Peyer's patch (tissue), 4 donors: ENCODE measurements around the gene DIO1. TPM values are rescaled to one million over a fixed set of nuclear protein-coding genes. Genes with fewer than 3 reads are reported as not detected.

Source experiments
- DNase-seq, 3 donors: peaks; one replicate each; pipeline ENCODE4 v3.0.0-alpha.2; 2017 to 2019
- H3K27ac ChIP-seq, 4 donors: fragments of 200-600 bp; sonication (generic); one replicate each; pipeline ENCODE4 v1.5.1; 2016 to 2019
- H3K27me3 ChIP-seq, 2 donors: fragments of 200-600 bp; sonication (generic); one replicate each; pipeline ENCODE4 v1.5.1; 2019
- H3K36me3 ChIP-seq, 3 donors: fragments of 200-600 bp; sonication (generic); one replicate each; pipeline ENCODE4 v1.5.1; 2016 to 2019
- H3K4me1 ChIP-seq, 4 donors: fragments of 200-600 bp; sonication (generic); one replicate each; pipeline ENCODE4 v1.5.1; 2016 to 2019
- H3K4me3 ChIP-seq, 4 donors: fragments of 200-600 bp; sonication (generic); 1 replicate in 3 of 4; 2 replicates in 1 of 4; pipeline ENCODE4 v1.5.1; 2016 to 2019; ENCODE audit warnings: mild to moderate bottlenecking in 1 of 4
- H3K9me3 ChIP-seq, 4 donors: fragments of 200-600 bp; sonication (generic); one replicate each; pipeline ENCODE4 v1.5.1; 2016 to 2019; ENCODE audit warnings: mild to moderate bottlenecking in 1 of 4
- POLR2A ChIP-seq, 2 donors: fragments of 450-650 bp; IDR thresholded peaks; one replicate each; pipeline ENCODE4 v1.5.1; 2017; ENCODE audit warnings: antibody characterized with exemption in 2 of 2, mild to moderate bottlenecking in 2 of 2, moderate library complexity in 2 of 2
- total RNA-seq, 4 donors: library from RNA; depleted of rRNA; stranded (reverse); fragments of >200 nt; gene quantifications; one replicate each; pipeline ENCODE4 v1.1.0, GENCODE V29; 2016
- TF ChIP-seq, protein P1 (sequence below), 6 experiments: fragments of 450-650 bp in 4 of 6; fragments of 200-600 bp in 2 of 6; sonication (generic) in 1 of 6; IDR thresholded peaks; one replicate each; pipeline ENCODE4 v1.5.1; 2017 to 2019; ENCODE audit warnings: antibody characterized with exemption in 6 of 6, mild to moderate bottlenecking in 3 of 6, moderate library complexity in 1 of 6

DIO1 gene
- total RNA-seq, 4 donors from 2014 or later: not detected

DNA sequence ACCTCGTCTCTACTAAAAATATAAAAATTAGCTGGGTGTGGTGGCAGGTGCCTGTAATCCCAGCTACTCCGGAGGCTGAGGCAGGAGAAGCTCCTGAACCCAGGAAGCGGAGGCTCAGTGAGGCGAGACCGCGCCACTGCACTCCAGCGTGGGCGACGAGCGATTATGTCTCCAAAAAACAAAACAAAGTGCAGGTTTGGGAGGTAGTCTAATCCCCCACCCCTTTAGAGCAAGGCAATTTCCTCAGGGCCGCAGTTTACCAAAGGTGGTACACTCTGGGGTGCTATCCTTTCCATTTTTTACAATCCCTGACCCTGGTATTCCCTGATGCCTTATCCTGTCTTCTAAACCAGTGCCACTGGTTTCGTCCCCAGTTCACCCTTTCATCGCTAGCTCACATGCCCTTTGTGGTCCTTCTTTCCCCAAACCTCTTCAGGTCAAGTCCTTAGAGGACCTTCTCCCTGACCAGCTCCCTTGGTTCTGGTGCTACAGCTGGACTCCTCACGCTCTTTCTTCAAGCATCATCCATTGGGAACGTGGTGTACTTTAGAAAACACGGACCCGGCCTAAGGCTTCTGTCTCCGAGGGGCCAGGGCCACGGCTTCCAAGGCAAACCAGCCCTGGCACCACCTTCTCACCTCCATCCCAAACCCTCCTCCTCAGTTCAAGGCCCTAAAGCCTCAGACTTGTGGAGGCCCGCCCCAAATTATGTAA lies 50.6 kb downstream of the DIO1 start:
- DNase-seq: no peak
- Histone ChIP-seq H3K4me1 (peaks cover 4 to 22% (median 5%) of the 10 kb centered on the region in 4 donors), H3K27me3 (no peaks in the 10 kb centered on the region), H3K9me3 (no peaks in the 10 kb centered on the region), H3K27ac (peak overlapping the region; percentile 78 to 97 (median 88)), H3K4me3 (peak overlapping the region; percentile 76 to 94 (median 82)), H3K36me3 (no peaks in the 10 kb centered on the region)
- TF ChIP-seq POLR2A (IDR thresholded peaks at IDR 0.05): no peak
- TF ChIP-seq, protein P1, sequence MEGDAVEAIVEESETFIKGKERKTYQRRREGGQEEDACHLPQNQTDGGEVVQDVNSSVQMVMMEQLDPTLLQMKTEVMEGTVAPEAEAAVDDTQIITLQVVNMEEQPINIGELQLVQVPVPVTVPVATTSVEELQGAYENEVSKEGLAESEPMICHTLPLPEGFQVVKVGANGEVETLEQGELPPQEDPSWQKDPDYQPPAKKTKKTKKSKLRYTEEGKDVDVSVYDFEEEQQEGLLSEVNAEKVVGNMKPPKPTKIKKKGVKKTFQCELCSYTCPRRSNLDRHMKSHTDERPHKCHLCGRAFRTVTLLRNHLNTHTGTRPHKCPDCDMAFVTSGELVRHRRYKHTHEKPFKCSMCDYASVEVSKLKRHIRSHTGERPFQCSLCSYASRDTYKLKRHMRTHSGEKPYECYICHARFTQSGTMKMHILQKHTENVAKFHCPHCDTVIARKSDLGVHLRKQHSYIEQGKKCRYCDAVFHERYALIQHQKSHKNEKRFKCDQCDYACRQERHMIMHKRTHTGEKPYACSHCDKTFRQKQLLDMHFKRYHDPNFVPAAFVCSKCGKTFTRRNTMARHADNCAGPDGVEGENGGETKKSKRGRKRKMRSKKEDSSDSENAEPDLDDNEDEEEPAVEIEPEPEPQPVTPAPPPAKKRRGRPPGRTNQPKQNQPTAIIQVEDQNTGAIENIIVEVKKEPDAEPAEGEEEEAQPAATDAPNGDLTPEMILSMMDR (IDR thresholded peaks at IDR 0.05): no peak

DNA sequence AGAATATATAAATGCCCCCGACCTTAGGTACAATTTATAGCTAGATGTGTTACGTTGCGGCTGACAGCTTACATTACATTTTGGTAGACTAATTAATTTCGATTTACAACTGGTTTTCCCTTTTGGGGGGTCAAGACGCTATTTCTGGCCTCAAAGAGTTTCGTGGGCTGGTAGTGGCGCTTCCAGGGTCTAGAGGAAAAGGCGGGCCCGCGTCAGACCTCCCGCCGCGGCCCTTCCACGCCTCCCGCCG lies 51.1 kb downstream of the DIO1 start:
- peaks cover 4 to 22% (median 5%) of the 10 kb centered on the region in 4 donors for H3K4me1 ChIP-seq
- no peaks in the 10 kb centered on the region for H3K36me3 ChIP-seq
- H3K9me3 ChIP-seq: no peaks in the 10 kb centered on the region
- H3K27ac ChIP-seq: peak overlapping the region; percentile 78 to 97 (median 88)
- DNase-seq: no peak
- H3K27me3 ChIP-seq: no peaks in the 10 kb centered on the region
- TF ChIP-seq, protein P1 (IDR thresholded peaks at IDR 0.05): no peak
- no peak for TF ChIP-seq POLR2A (IDR thresholded peaks at IDR 0.05)
- H3K4me3 ChIP-seq: peak overlapping the region; percentile 76 to 94 (median 82)

DNA sequence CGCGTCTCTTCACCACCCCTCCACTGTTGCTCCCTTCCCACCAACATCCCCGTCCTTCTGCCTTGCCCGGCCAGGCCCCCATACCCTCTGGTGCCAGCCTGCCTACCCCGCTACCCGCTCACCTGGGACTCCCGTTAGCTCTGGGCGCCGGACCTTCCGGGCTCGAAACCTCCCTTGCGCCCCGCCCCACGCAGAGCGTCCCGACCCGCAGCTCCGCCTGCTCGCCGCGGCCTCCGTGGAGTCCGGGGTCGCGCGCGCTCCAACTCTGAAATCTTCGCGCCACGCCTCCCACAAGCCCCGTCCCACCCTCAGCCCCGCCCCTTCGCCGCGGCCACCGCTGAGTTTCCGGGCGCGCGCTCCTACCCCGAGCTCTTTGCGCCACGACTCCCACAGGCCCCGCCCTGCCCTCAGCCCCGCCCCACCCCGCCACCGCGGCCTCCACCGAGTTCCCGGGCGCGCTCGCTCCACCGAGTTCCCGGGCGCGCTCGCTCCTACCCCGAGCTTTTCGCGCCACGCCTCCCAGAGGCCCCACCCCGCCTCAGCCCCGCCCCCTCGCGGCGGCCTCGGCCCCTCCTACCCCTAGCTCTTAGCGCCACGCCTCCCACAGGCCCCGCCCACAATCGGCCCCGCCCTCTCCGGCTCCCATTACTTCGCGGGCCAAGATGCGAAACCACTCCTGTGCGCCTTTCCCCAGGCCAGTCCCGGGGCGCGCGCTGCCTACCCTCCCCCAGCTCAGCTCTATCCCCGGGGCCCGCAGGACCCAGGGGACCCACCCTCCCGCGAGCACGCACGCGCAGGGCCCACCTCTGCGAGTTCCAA lies 51.7 kb downstream of the DIO1 start, which contains the start of gene IFT25:
Gene IFT25 (minus strand): TSS at position 267 of the 819 bp plus-strand sequence. CDS start 5,617 bp downstream, outside the sequence.
- Histone ChIP-seq H3K27me3 (no peaks in the 10 kb centered on the region), H3K4me3 (peak within 1 kb of the TSS; percentile 76 to 94 (median 82)), H3K4me1 (peaks cover 4 to 22% (median 5%) of the 10 kb centered on the region in 4 donors), H3K27ac (peak within 1 kb of the TSS; percentile 85 to 97 (median 88)), H3K9me3 (no peaks in the 10 kb centered on the region), H3K36me3 (no peaks in the 10 kb centered on the region)
- peak; percentile 98 to 100 (median 99) for DNase-seq
- TF ChIP-seq, protein P1 (IDR thresholded peaks at IDR 0.05): peak in 1 of 6 experiments; percentile 23
- TF ChIP-seq POLR2A (IDR thresholded peaks at IDR 0.05): peak; percentile 63 to 71

DNA sequence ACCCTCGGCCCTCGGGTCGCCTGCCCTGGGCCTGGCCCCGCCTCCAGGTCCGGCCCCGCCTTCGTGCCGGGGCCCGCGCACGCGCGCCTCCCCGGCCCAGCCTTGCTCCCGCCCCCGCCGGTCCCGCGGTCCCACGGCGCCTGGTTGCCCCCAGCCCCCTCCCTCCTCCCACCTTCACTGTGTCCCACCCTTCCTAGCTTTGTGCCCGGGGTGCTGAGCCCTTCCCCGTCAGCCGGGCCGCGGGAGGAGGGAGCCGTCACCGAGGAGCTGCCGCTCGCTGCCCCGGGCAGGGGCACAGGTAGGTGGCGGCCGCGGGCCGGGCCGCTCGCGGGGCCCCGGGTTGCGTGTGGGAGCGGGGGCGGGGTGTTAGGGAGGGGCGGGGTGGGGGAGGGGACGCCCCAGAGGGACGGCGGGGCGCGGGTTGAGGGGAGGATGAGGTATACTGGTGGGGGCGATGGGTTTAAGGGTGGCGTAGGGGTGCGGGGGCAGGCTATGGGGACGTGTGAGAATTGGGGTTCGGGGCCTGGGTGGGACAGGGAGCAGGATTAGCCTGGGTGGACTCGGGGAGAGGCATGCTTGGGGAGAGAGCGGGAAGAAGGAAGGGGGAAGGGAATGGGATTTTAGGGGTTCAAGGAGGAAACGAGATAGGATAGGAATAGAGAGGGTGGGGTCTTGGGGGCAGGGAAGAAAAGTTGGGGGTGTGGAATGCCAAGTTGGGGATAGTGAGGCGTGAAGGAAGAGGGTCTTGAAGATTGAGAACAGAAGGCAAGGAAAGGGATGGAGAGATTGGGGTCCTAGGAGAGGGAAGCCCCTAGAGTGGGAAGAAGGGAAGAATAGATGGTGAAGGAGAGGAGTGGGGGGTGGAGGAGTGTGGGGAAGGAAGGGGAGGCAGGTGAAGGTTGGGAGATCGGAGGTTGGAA lies 52.5 kb downstream of the DIO1 start, which contains the start of gene LRRC42:
Gene LRRC42 (plus strand): TSS at position 99 of the 920 bp plus-strand sequence. CDS start 5,650 bp downstream, outside the sequence.
- Histone ChIP-seq H3K4me1 (peaks cover 4 to 22% (median 5%) of the 10 kb centered on the region in 4 donors), H3K4me3 (peak within 1 kb of the TSS; percentile 76 to 94 (median 82)), H3K27ac (peak within 1 kb of the TSS; percentile 85 to 97 (median 88)), H3K36me3 (no peaks in the 10 kb centered on the region), H3K27me3 (no peaks in the 10 kb centered on the region), H3K9me3 (no peaks in the 10 kb centered on the region)
- no peak for DNase-seq
- TF ChIP-seq, protein P1 (IDR thresholded peaks at IDR 0.05): peak in 4 of 6 experiments; percentile 32 to 55 (median 45)
- no peak for TF ChIP-seq POLR2A (IDR thresholded peaks at IDR 0.05)
